Transverse colon (tissue), 3 donors: ENCODE results near the gene GMPPB.

ENCODE experiments used
- POLR2A ChIP-seq: fragments of 450-650 bp; IDR thresholded peaks from one replicate; pipeline ENCODE4 v1.6.1; 2016; ENCODE audit warnings: antibody characterized with exemption, mild to moderate bottlenecking, moderate library complexity
- TF ChIP-seq, protein P1 (sequence below), 5 experiments: fragments of 200-600 bp in 3 of 5; fragments of 450-650 bp in 2 of 5; sonication (generic) in 3 of 5; IDR thresholded peaks; 1 replicate in 2 of 5; 2 replicates in 3 of 5; pipeline ENCODE4 v1.5.1; 2016 to 2017; ENCODE audit warnings: antibody characterized with exemption in 5 of 5, inconsistent platforms in 3 of 5, mild to moderate bottlenecking in 2 of 5, moderate library complexity in 1 of 5

DNA sequence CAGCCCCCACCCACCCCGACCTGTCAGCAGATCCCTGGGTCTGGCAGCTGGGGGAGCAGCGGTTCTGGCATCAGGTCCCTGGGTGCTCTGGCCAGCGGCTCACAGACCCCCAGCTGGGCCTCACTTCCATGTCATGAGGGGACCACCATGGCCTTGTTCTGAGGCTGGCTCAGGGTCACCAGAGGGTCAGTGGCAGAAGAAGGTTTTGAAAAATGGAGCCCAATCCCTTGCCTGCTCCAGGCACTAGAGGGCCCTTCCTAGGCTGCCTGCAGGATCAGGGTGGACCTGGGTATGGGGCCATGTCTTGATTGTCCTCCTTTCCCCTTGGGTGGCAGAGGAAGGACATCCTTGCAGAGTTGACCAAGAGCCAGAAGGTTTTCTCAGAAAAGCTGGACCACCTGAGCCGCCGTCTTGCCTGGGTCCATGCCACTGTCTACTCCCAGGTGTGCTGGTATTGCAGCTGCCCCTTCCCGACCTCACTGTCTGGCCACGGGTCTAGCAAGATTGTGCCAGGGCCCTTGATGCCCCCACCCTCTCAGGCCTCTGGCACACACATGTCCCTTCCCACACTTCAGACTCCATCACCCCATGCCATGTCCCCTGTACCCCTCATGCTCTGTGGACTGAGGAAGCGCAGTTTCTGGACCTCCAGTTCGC is 17.2 kb downstream of the GMPPB start:
- TF ChIP-seq, protein P1, sequence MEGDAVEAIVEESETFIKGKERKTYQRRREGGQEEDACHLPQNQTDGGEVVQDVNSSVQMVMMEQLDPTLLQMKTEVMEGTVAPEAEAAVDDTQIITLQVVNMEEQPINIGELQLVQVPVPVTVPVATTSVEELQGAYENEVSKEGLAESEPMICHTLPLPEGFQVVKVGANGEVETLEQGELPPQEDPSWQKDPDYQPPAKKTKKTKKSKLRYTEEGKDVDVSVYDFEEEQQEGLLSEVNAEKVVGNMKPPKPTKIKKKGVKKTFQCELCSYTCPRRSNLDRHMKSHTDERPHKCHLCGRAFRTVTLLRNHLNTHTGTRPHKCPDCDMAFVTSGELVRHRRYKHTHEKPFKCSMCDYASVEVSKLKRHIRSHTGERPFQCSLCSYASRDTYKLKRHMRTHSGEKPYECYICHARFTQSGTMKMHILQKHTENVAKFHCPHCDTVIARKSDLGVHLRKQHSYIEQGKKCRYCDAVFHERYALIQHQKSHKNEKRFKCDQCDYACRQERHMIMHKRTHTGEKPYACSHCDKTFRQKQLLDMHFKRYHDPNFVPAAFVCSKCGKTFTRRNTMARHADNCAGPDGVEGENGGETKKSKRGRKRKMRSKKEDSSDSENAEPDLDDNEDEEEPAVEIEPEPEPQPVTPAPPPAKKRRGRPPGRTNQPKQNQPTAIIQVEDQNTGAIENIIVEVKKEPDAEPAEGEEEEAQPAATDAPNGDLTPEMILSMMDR (IDR thresholded peaks at IDR 0.05): no peak
- TF ChIP-seq POLR2A: no peak
